IPS-18a (cell line): ENCODE measurements around the gene MAB21L3.

Experiments used
- H3K27ac ChIP-seq: one replicate; pipeline ENCODE4 v1.5.1; 2013; ENCODE audit warnings: low read length
- H3K27me3 ChIP-seq: one replicate; pipeline ENCODE4 v1.6.1; 2013; ENCODE audit warnings: mild to moderate bottlenecking, low read length; ENCODE audit not compliant: control insufficient read depth, insufficient read depth
- H3K36me3 ChIP-seq: one replicate; pipeline ENCODE4 v1.6.1; 2013; ENCODE audit warnings: low read depth, low read length; ENCODE audit not compliant: control insufficient read depth
- H3K4me1 ChIP-seq: one replicate; pipeline ENCODE4 v1.6.1; 2013; ENCODE audit warnings: low read depth, low read length; ENCODE audit not compliant: control insufficient read depth
- H3K4me3 ChIP-seq: one replicate; pipeline ENCODE4 v1.5.1; 2013; ENCODE audit warnings: low read length
- H3K9ac ChIP-seq: one replicate; pipeline ENCODE4 v1.6.1; 2013; ENCODE audit warnings: mild to moderate bottlenecking, low read length, moderate library complexity
- H3K9me3 ChIP-seq: one replicate; pipeline ENCODE4 v1.6.1; 2013; ENCODE audit warnings: low read depth, low read length; ENCODE audit not compliant: control insufficient read depth

The MAB21L3 gene

DNA sequence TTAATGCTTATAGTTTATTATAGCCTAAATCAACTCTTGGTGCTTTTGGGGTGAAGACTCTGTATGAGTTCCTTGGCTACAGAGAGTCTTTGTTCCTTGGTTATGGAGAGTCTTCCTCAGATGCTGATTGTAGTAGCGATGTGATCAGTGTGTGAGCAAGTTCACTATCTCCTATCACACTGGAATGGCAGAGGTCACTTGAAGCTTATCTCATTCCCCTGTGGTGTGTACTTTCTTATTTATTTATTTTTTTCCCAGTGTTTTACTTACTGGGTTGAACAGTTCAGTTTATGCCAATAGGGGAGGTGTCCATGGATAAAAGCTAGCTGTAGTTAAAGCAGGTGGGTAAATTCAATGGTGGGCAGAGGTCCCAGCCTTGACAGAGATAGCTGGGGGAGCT lies 20.1 kb upstream of the MAB21L3 start:
- Histone ChIP-seq H3K27ac (no peak overlapping the region), H3K27me3 (no peaks in the 10 kb centered on the region), H3K9ac (no peak overlapping the region), H3K4me3 (no peak overlapping the region), H3K9me3 (no peaks in the 10 kb centered on the region), H3K4me1 (no peaks in the 10 kb centered on the region), H3K36me3 (no peaks in the 10 kb centered on the region)

DNA sequence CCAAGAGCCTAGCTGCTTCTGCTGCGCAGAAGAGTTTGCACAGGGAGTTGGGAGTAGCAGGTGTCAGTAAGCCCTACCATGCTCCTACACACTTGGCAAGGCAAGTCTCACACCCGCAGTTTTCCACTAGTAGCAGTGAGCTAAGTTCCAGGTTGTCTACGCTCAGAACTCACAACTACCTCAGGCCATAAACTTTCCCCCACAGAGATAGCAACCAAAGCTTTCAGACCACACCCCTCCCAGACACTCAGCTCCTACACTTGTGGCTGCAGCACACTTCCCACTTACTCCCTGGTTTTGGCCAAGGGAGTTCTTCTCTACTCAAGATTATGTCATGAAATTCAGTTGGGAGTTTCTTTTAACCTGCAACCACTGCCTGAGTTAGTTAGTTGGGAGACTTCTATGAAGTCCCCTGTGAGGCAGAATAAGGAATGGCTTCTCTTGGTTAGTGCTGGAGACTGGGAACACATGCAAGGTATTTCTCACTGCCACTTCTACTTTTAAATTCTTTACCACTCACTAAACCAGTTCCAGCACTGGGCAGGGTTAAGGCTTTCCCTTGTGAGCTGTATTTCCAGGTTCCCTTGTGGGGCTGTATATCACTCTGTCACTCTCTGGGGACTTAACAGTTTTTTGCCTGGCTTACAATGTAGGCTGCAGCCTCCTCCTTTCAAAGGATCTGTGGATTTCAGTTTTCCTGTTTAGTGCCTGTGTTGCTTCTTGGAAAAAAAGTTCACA lies 18.3 kb upstream of the MAB21L3 start:
- H3K27me3 ChIP-seq, result no peaks in the 10 kb centered on the region
- no peaks in the 10 kb centered on the region for H3K9me3 ChIP-seq
- no peaks in the 10 kb centered on the region for H3K36me3 ChIP-seq
- H3K9ac ChIP-seq, result no peak overlapping the region
- H3K4me3 ChIP-seq, result no peak overlapping the region
- H3K27ac ChIP-seq, result no peak overlapping the region
- no peaks in the 10 kb centered on the region for H3K4me1 ChIP-seq

DNA sequence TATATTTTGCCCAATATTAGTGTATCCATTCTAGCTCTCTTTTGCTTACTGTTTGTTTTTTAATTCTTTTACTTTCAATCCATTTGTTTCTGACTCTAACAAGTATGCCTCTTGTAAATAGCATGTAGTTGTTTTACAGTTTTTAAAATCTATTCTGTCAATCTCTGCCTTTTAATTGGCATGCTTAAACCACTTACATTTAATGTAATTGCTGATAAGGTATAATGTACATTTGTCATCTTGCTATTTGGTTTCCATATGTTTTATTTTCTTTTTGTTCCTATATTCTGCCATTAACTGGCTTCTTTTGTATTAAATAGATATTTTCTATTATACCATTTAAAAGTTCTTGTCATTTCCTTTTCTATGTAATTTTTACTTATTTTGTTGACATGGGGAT lies 16.2 kb upstream of the MAB21L3 start:
- Histone ChIP-seq H3K27me3 (no peaks in the 10 kb centered on the region), H3K4me1 (no peaks in the 10 kb centered on the region), H3K4me3 (no peak overlapping the region), H3K36me3 (no peaks in the 10 kb centered on the region), H3K9me3 (no peaks in the 10 kb centered on the region), H3K27ac (no peak overlapping the region), H3K9ac (no peak overlapping the region)

GRCh38 chr1:116096013-116096618 lies 15.1 kb upstream of the MAB21L3 start:
- Histone ChIP-seq H3K4me3 (no peak overlapping the region), H3K9ac (no peak overlapping the region), H3K4me1 (no peaks in the 10 kb centered on the region), H3K36me3 (no peaks in the 10 kb centered on the region), H3K27me3 (no peaks in the 10 kb centered on the region), H3K9me3 (no peaks in the 10 kb centered on the region), H3K27ac (no peak overlapping the region)

DNA sequence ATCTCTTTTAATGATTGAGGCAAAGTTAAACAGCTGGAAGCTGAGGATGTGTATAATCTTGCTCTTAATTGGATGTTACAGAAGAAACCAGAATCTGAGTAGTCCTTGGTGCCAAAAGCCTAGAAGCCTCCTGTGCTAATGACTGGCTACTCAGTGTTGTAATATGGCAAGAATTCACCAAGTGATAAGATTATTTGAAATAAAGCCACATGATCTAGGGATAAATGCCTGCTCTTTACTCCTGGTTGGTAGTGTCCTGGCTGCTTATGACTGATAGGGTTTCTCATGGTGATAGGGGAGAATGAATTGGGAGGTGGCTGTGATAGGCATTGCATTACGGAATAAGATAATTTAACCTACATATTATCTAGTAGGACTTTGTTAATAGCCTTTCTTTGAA lies 13.6 kb upstream of the MAB21L3 start:
- Histone ChIP-seq H3K27me3 (no peaks in the 10 kb centered on the region), H3K4me3 (no peak overlapping the region), H3K36me3 (no peaks in the 10 kb centered on the region), H3K27ac (no peak overlapping the region), H3K4me1 (no peaks in the 10 kb centered on the region), H3K9ac (no peak overlapping the region), H3K9me3 (no peaks in the 10 kb centered on the region)

- Histone ChIP-seq H3K27me3 (no peaks in the 10 kb centered on the region), H3K36me3 (no peaks in the 10 kb centered on the region), H3K27ac (no peak overlapping the region), H3K4me1 (no peaks in the 10 kb centered on the region), H3K9ac (no peak overlapping the region), H3K9me3 (no peaks in the 10 kb centered on the region), H3K4me3 (no peak overlapping the region)
Measured at GRCh38 chr1:116099379-116099778, 11.8 kb upstream of the MAB21L3 start.

DNA sequence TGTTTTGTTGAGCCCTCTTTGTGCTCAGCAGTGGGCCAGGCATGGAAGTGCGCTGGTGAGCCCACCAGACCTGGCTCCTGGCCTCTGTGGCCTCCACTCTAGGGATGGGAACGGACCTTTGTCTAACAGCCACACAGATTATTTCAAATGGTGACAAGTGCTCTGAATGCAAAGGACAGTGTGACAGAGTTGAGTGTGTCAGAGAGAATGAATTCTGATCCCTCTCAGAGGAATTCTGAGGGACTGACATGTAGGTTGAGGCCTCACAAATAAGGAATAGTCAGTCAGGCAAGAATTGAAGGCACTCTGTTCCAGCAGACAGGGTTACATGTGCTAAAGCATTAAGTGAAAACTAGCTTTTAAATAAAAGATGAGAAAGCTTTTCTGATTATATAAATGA lies 11.3 kb upstream of the MAB21L3 start:
- no peaks in the 10 kb centered on the region for H3K27me3 ChIP-seq
- no peak overlapping the region for H3K4me3 ChIP-seq
- no peaks in the 10 kb centered on the region for H3K4me1 ChIP-seq
- no peaks in the 10 kb centered on the region for H3K36me3 ChIP-seq
- H3K27ac ChIP-seq, result no peak overlapping the region
- no peak overlapping the region for H3K9ac ChIP-seq
- H3K9me3 ChIP-seq, result no peaks in the 10 kb centered on the region

DNA sequence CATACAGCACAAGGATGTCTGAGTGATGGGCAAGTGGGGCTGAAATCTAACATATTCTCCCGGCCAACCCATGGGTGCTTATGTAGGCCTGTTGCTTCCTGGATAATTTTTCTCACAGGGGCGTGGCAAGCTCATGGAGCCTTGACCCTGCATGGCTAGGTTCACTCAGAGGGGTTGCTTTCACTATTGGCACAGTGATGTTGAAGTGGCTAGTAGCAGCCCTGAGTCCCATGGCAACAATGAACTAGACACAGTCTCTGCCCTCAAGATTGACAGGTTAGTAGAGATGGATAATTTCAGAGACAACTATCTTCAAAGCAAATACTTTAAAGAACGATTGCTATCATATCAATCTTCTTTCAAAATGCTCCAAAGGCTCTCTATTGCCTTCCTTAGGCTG lies 6.5 kb upstream of the MAB21L3 start:
- Histone ChIP-seq H3K9ac (no peak overlapping the region), H3K4me1 (no peaks in the 10 kb centered on the region), H3K27ac (no peak overlapping the region), H3K9me3 (no peaks in the 10 kb centered on the region), H3K36me3 (no peaks in the 10 kb centered on the region), H3K27me3 (no peaks in the 10 kb centered on the region), H3K4me3 (no peak overlapping the region)

DNA sequence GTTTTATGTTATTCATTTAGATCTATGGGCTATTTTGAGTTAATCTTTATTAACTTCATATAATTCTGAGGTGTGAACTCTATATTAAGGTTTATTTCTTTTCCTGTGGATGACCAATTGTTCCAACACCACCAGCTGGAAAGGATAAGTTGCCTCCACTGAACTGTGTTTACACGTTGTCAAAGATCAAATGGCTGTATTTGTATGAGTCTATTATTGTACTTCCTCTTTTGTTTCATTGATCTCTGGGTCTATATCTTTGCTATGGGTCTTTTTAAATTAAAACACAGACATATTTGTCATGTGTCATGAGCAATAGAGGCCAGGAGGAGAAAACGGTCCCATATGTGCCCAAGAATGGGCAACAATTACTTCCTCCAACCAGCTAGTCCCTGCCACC lies 5.2 kb upstream of the MAB21L3 start:
- Histone ChIP-seq H3K9me3 (no peaks in the 10 kb centered on the region), H3K9ac (no peak overlapping the region), H3K4me3 (no peak overlapping the region), H3K27ac (no peak overlapping the region), H3K4me1 (no peaks in the 10 kb centered on the region), H3K36me3 (no peaks in the 10 kb centered on the region), H3K27me3 (no peaks in the 10 kb centered on the region)

- no peaks in the 10 kb centered on the region for H3K27me3 ChIP-seq
- H3K27ac ChIP-seq, result no peak overlapping the region
- no peak overlapping the region for H3K9ac ChIP-seq
- no peaks in the 10 kb centered on the region for H3K36me3 ChIP-seq
- no peaks in the 10 kb centered on the region for H3K9me3 ChIP-seq
- no peak overlapping the region for H3K4me3 ChIP-seq
- H3K4me1 ChIP-seq, result no peaks in the 10 kb centered on the region
Measured at GRCh38 chr1:116106646-116107045, 4.6 kb upstream of the MAB21L3 start.

DNA sequence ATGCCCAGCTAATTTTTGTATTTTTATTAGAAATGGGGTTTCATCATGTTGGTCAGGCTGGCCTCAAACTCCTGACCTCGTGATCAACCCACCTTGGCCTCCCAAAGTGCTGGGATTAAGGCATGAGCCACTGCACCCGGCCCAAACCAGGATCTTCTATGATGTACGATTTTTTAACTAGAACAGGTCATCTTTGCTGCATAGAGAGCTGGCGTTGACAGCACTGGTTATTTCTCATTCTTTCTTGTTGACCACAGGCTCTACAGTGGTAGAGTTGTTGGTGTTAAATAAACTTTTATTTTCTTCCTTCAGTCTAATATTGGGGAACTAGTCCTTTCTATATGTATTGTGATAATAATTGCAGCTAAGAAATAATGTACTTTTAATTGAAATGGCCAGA lies 3.8 kb upstream of the MAB21L3 start:
- no peaks in the 10 kb centered on the region for H3K4me1 ChIP-seq
- H3K36me3 ChIP-seq, result no peaks in the 10 kb centered on the region
- no peak overlapping the region for H3K27ac ChIP-seq
- no peaks in the 10 kb centered on the region for H3K9me3 ChIP-seq
- no peaks in the 10 kb centered on the region for H3K27me3 ChIP-seq
- H3K9ac ChIP-seq, result no peak overlapping the region
- no peak overlapping the region for H3K4me3 ChIP-seq

GRCh38 chr1:116111524-116112021 lies 374 bp downstream of the MAB21L3 start:
- H3K4me3 ChIP-seq, result no peak overlapping the region
- no peaks in the 10 kb centered on the region for H3K9me3 ChIP-seq
- no peaks in the 10 kb centered on the region for H3K27me3 ChIP-seq
- H3K4me1 ChIP-seq, result no peaks in the 10 kb centered on the region
- no peak overlapping the region for H3K27ac ChIP-seq
- H3K36me3 ChIP-seq, result no peaks in the 10 kb centered on the region
- H3K9ac ChIP-seq, result no peak overlapping the region
